Hepatocyte (in vitro differentiated cells): ENCODE measurements around the gene TMEM147. TPM values are rescaled to one million over a fixed set of nuclear protein-coding genes. Genes with fewer than 3 reads are reported as not detected.

Experiments used
- DNase-seq: peaks from one replicate; pipeline ENCODE4 v3.0.0-alpha.2; 2016; ENCODE audit warnings: low spot score
- H2AFZ ChIP-seq: fragments of 200-600 bp; sonication (generic); 2 replicates; pipeline ENCODE4 v1.6.0; 2016; ENCODE audit warnings: antibody characterized with exemption, mild to moderate bottlenecking
- H3K27ac ChIP-seq: fragments of 200-600 bp; sonication (generic); 2 replicates; pipeline ENCODE4 v1.5.1; 2016; ENCODE audit warnings: mild to moderate bottlenecking
- H3K27me3 ChIP-seq: fragments of 200-600 bp; sonication (generic); 2 replicates; pipeline ENCODE4 v1.6.1; 2016
- H3K36me3 ChIP-seq: fragments of 200-600 bp; sonication (generic); replicated peaks from 2 replicates; pipeline ENCODE4 v1.5.1; 2016; ENCODE audit warnings: low read depth; ENCODE audit not compliant: insufficient read depth
- H3K4me1 ChIP-seq: fragments of 200-600 bp; sonication (generic); 2 replicates; pipeline ENCODE4 v1.5.1; 2016; ENCODE audit warnings: mild to moderate bottlenecking, moderate library complexity; ENCODE audit not compliant: insufficient read depth
- H3K4me2 ChIP-seq: fragments of 200-600 bp; sonication (generic); 2 replicates; pipeline ENCODE4 v1.6.0; 2016
- H3K4me3 ChIP-seq: fragments of 200-600 bp; sonication (generic); 2 replicates; pipeline ENCODE4 v1.5.1; 2016; ENCODE audit warnings: mild to moderate bottlenecking
- H3K79me2 ChIP-seq: fragments of 200-600 bp; sonication (generic); 2 replicates; pipeline ENCODE4 v1.6.0; 2017; ENCODE audit warnings: mild to moderate bottlenecking
- H3K9me2 ChIP-seq: fragments of 200-600 bp; sonication (generic); replicated peaks from 2 replicates; pipeline ENCODE4 v1.6.0; 2017; ENCODE audit warnings: mild to moderate bottlenecking; ENCODE audit not compliant: insufficient read depth
- H3K9me3 ChIP-seq: fragments of 200-600 bp; sonication (generic); 2 replicates; pipeline ENCODE4 v1.5.1; 2016; ENCODE audit warnings: low read depth, mild to moderate bottlenecking
- H4K20me1 ChIP-seq: fragments of 200-600 bp; sonication (generic); 2 replicates; pipeline ENCODE4 v1.6.0; 2016; ENCODE audit warnings: mild to moderate bottlenecking; ENCODE audit not compliant: insufficient read depth, poor library complexity, severe bottlenecking
- CTCF ChIP-seq: fragments of 200-600 bp; sonication (generic); IDR thresholded peaks from 2 replicates; pipeline ENCODE4 v1.5.1; 2016; ENCODE audit warnings: antibody characterized with exemption, mild to moderate bottlenecking; ENCODE audit not compliant: poor library complexity
- EZH2 ChIP-seq: fragments of 200-600 bp; sonication (generic); IDR thresholded peaks from 2 replicates; pipeline ENCODE4 v1.6.1; 2016; ENCODE audit warnings: antibody characterized with exemption, mild to moderate bottlenecking, borderline replicate concordance
- EZH2phosphoT487 ChIP-seq: fragments of 200-600 bp; sonication (generic); IDR thresholded peaks from one replicate; pipeline ENCODE4 v1.6.1; 2018; ENCODE audit warnings: antibody characterized with exemption, mild to moderate bottlenecking, low read depth, moderate library complexity; ENCODE audit not compliant: unreplicated experiment, severe bottlenecking
- WGBS: methylation state at CpG from one replicate; pipeline ENCODE4 v1.1.6; 2016; ENCODE audit warnings: low lambda C conversion rate; ENCODE audit errors: missing lambda C conversion rate; 5-methylcytosine and 5-hydroxymethylcytosine counted together
- polyA plus RNA-seq: library from polyadenylated mRNA; unstranded; fragments of >200 nt; fragmentation: Nextera tagmentation; extraction: Ambion mirVana; gene quantifications from 2 replicates; pipeline ENCODE4 v1.2.1, GENCODE V29; 2016
- total RNA-seq: library from RNA; depleted of rRNA; stranded (reverse); fragments of >200 nt; gene quantifications from 2 replicates; pipeline ENCODE4 v1.2.3, GENCODE V29; 2014

Gene TMEM147
- total and polyA plus RNA-seq, 2 experiments from 2014 or later: 115 to 287 TPM

GRCh38 chr19:35544110-35544802 is 1.2 kb upstream of the TMEM147 start:
- Histone ChIP-seq H4K20me1 (no peaks in the 10 kb centered on the region), H3K36me3 (no peaks in the 10 kb centered on the region), H3K9me2 (no peaks in the 10 kb centered on the region), H3K4me2 (peak overlapping the region; percentile 86), H3K4me1 (peaks cover 15% of the 10 kb centered on the region), H3K79me2 (peaks cover 35% of the 10 kb centered on the region), H3K4me3 (peak overlapping the region; percentile 74), H3K9me3 (no peaks in the 10 kb centered on the region), H3K27me3 (no peaks in the 10 kb centered on the region), H2AFZ (peak overlapping the region; percentile 85), H3K27ac (peak overlapping the region; percentile 69)
- no peak for DNase-seq
- no peak for TF ChIP-seq CTCF
- no peak for TF ChIP-seq EZH2
- no peak for TF ChIP-seq EZH2phosphoT487
- 79% methylated on average over 3 of the region's 3 CpGs for WGBS

GRCh38 chr19:35545855-35546381 is 492 bp downstream of the TMEM147 start:
- Histone ChIP-seq H3K9me2 (no peaks in the 10 kb centered on the region), H3K27me3 (no peaks in the 10 kb centered on the region), H3K9me3 (no peaks in the 10 kb centered on the region), H3K4me2 (peak overlapping the region; percentile 86), H3K36me3 (no peaks in the 10 kb centered on the region), H3K79me2 (peaks cover 35% of the 10 kb centered on the region), H3K4me1 (peaks cover 15% of the 10 kb centered on the region), H3K4me3 (peak overlapping the region; percentile 74), H2AFZ (peak overlapping the region; percentile 85), H3K27ac (peak overlapping the region; percentile 69), H4K20me1 (no peaks in the 10 kb centered on the region)
- WGBS: 5% methylated on average over 19 of the region's 27 CpGs
- TF ChIP-seq EZH2phosphoT487 (no peak), CTCF (no peak), EZH2 (no peak)
- peak; percentile 60 for DNase-seq

GRCh38 chr19:35546532-35546931 is 1.1 kb downstream of the TMEM147 start:
- WGBS: 91% methylated on average over 8 of the region's 8 CpGs
- Histone ChIP-seq H3K4me2 (peak overlapping the region; percentile 86), H2AFZ (no peak overlapping the region), H3K9me2 (no peaks in the 10 kb centered on the region), H3K9me3 (no peaks in the 10 kb centered on the region), H3K4me1 (peaks cover 15% of the 10 kb centered on the region), H3K4me3 (peak overlapping the region; percentile 74), H3K27me3 (no peaks in the 10 kb centered on the region), H3K36me3 (no peaks in the 10 kb centered on the region), H3K27ac (no peak overlapping the region), H4K20me1 (no peaks in the 10 kb centered on the region), H3K79me2 (peaks cover 35% of the 10 kb centered on the region)
- no peak for DNase-seq
- no peak for TF ChIP-seq EZH2phosphoT487
- no peak for TF ChIP-seq EZH2
- no peak for TF ChIP-seq CTCF
